ENCODE results near the gene TRPT1. TPM values are rescaled to one million over a fixed set of nuclear protein-coding genes. Genes with fewer than 3 reads are reported as not detected.

Gene TRPT1
- total RNA-seq, 1 donor from 2014 or later = 29.4 TPM

DNA sequence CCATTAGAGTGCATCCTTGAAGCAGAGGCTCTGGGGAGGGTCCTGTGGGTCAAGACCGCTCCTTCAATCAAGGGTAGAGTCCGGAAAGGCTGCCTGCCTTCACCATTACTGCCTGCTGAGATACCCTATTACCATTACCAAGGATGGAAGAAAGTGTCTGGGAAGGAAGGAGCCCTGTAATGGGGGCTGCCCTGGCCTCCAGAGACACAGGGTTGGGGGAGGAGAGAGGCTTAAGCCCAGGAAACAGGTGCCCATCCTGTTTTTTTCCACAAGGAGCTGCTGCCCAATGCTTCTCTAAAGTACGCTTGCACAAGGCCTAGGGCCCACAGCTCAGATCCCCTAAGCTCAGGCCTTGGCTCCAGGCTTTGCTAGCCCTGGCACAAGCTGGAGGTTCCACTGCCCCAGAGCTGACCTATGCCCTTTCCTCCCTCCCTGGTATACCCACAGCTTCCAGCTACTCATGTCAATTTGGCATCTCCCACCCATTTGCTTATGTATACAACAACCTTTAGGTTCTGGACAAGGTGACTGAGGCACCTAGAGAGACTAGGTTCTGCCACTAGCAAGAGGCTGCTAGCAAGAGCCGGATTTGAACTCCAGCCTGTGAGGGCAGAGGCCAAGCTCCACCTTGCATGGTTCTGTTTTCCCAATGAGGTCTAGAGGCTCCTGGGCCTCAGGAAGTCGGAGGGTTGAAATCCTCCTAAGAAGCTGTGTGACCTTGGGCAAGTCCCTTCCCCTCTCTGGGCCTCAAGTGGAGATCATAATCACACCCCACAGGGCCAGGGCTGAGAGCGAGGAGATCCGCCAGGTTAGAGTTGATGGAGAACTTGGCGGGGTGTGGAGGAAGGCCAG is 23.8 kb upstream of the TRPT1 start:
- no peak for DNase-seq (ENCODE audit: low read depth)
- H3K36me3 Mint-ChIP-seq (ENCODE audit: low read depth, unreplicated experiment) = peaks cover 3% of the 10 kb centered on the region
- TF ChIP-seq CTCF (IDR thresholded peaks at IDR 0.05; ENCODE audit: insufficient read depth, low read depth, low read length) (no peak), EZH2 (IDR thresholded peaks at IDR 0.05; ENCODE audit: insufficient read depth, low read length) (no peak)

GRCh38 chr11:64249038-64249437 is 23.1 kb upstream of the TRPT1 start:
- Histone ChIP-seq H3K4me1 (ENCODE audit: insufficient read depth, low read length) (peaks cover 31% of the 10 kb centered on the region), H2AFZ (ENCODE audit: low read depth, low read length) (no peak overlapping the region), H3K27ac (ENCODE audit: low read depth, low read length) (no peak overlapping the region), H3K27me3 (ENCODE audit: insufficient read depth, low read length) (no peaks in the 10 kb centered on the region), H3K4me2 (ENCODE audit: low read length) (no peak overlapping the region), H4K20me1 (ENCODE audit: insufficient read depth, low read length) (peaks cover 32% of the 10 kb centered on the region), H3K9ac (ENCODE audit: low read length) (no peak overlapping the region), H3K36me3 (ENCODE audit: insufficient read depth, low read length) (no peaks in the 10 kb centered on the region), H3K9me3 (ENCODE audit: insufficient read depth, low read depth, low read length) (no peaks in the 10 kb centered on the region), H3K79me2 (ENCODE audit: insufficient read depth, low read length) (peaks cover 49% of the 10 kb centered on the region), H3K4me3 (ENCODE audit: insufficient read depth, low read depth, low read length) (no peak overlapping the region)
- H3K9me3 Mint-ChIP-seq (ENCODE audit: unreplicated experiment) = no peaks in the 10 kb centered on the region
- H3K27ac Mint-ChIP-seq (ENCODE audit: unreplicated experiment) = no peak overlapping the region
- peaks cover 11% of the 10 kb centered on the region for H3K4me1 Mint-ChIP-seq (ENCODE audit: low read depth, unreplicated experiment)
- no peak for TF ChIP-seq CTCF (IDR thresholded peaks at IDR 0.05; ENCODE audit: insufficient read depth, low read depth, low read length)
- no peak for TF ChIP-seq EZH2 (IDR thresholded peaks at IDR 0.05; ENCODE audit: insufficient read depth, low read length)
- FAIRE-seq (no peak), DNase-seq (ENCODE audit: low read depth) (no peak)
- H3K4me3 Mint-ChIP-seq (ENCODE audit: unreplicated experiment) = peak overlapping the region; percentile 67
- no peaks in the 10 kb centered on the region for H3K27me3 Mint-ChIP-seq (ENCODE audit: low read depth, unreplicated experiment)
- peaks cover 3% of the 10 kb centered on the region for H3K36me3 Mint-ChIP-seq (ENCODE audit: low read depth, unreplicated experiment)

More for the DNA sequence above, 23.8 kb upstream of the TRPT1 start:
- no peak for FAIRE-seq
- Histone ChIP-seq H3K79me2 (ENCODE audit: insufficient read depth, low read length) (peaks cover 45% of the 10 kb centered on the region), H3K4me1 (ENCODE audit: insufficient read depth, low read length) (peaks cover 27% of the 10 kb centered on the region), H3K9me3 (ENCODE audit: insufficient read depth, low read depth, low read length) (no peaks in the 10 kb centered on the region), H3K4me3 (ENCODE audit: insufficient read depth, low read depth, low read length) (no peak overlapping the region), H2AFZ (ENCODE audit: low read depth, low read length) (no peak overlapping the region), H3K4me2 (ENCODE audit: low read length) (no peak overlapping the region), H4K20me1 (ENCODE audit: insufficient read depth, low read length) (peaks cover 35% of the 10 kb centered on the region), H3K36me3 (ENCODE audit: insufficient read depth, low read length) (no peaks in the 10 kb centered on the region), H3K27ac (ENCODE audit: low read depth, low read length) (no peak overlapping the region), H3K27me3 (ENCODE audit: insufficient read depth, low read length) (no peaks in the 10 kb centered on the region), H3K9ac (ENCODE audit: low read length) (no peak overlapping the region)
- H3K4me3 Mint-ChIP-seq (ENCODE audit: unreplicated experiment) = peak overlapping the region; percentile 67
- H3K4me1 Mint-ChIP-seq (ENCODE audit: low read depth, unreplicated experiment) = peaks cover 9% of the 10 kb centered on the region
- no peaks in the 10 kb centered on the region for H3K9me3 Mint-ChIP-seq (ENCODE audit: unreplicated experiment)
- H3K27me3 Mint-ChIP-seq (ENCODE audit: low read depth, unreplicated experiment) = no peaks in the 10 kb centered on the region
- H3K27ac Mint-ChIP-seq (ENCODE audit: unreplicated experiment) = no peak overlapping the region

DNA sequence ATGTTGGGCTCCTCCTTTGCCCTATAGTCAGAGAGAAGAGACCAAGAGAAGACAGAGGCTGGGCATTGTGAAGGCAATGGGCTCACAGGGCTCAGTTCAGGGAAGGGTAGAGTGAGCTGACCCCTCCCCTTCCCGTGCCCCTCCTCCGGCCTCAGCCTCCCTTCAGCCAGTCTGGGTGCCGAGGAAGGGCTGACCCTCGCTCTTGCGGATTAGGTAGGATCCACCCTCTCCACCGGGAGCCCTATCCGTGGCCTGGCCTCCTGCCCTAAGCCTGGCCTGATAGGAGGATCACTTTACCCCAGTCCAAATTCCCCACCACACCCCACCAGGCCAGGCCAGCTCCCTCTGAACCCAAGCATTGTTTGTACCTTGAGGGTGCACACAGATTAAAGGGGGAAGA is 22.6 kb upstream of the TRPT1 start:
- FAIRE-seq = no peak
- peaks cover 13% of the 10 kb centered on the region for H3K4me1 Mint-ChIP-seq (ENCODE audit: low read depth, unreplicated experiment)
- H3K4me3 Mint-ChIP-seq (ENCODE audit: unreplicated experiment) = peak overlapping the region; percentile 85

More for the DNA sequence above, 22.6 kb upstream of the TRPT1 start:
- peaks cover 49% of the 10 kb centered on the region for H3K79me2 ChIP-seq (ENCODE audit: insufficient read depth, low read length)
- H3K36me3 ChIP-seq (ENCODE audit: insufficient read depth, low read length) = peaks cover under 1% of the 10 kb centered on the region
- H3K9me3 ChIP-seq (ENCODE audit: insufficient read depth, low read depth, low read length) = no peaks in the 10 kb centered on the region
- H3K27me3 ChIP-seq (ENCODE audit: insufficient read depth, low read length) = no peaks in the 10 kb centered on the region
- no peak overlapping the region for H3K4me2 ChIP-seq (ENCODE audit: low read length)
- peaks cover 33% of the 10 kb centered on the region for H3K4me1 ChIP-seq (ENCODE audit: insufficient read depth, low read length)
- H3K27ac Mint-ChIP-seq (ENCODE audit: unreplicated experiment) = no peak overlapping the region
- no peak overlapping the region for H3K9ac ChIP-seq (ENCODE audit: low read length)
- peaks cover 32% of the 10 kb centered on the region for H4K20me1 ChIP-seq (ENCODE audit: insufficient read depth, low read length)
- no peak overlapping the region for H2AFZ ChIP-seq (ENCODE audit: low read depth, low read length)
- H3K36me3 Mint-ChIP-seq (ENCODE audit: low read depth, unreplicated experiment) = peaks cover 5% of the 10 kb centered on the region
- TF ChIP-seq EZH2 (IDR thresholded peaks at IDR 0.05; ENCODE audit: insufficient read depth, low read length) (no peak), CTCF (IDR thresholded peaks at IDR 0.05; ENCODE audit: insufficient read depth, low read depth, low read length) (no peak)
- H3K4me3 ChIP-seq (ENCODE audit: insufficient read depth, low read depth, low read length) = no peak overlapping the region
- no peaks in the 10 kb centered on the region for H3K9me3 Mint-ChIP-seq (ENCODE audit: unreplicated experiment)
- H3K27me3 Mint-ChIP-seq (ENCODE audit: low read depth, unreplicated experiment) = no peaks in the 10 kb centered on the region
- no peak overlapping the region for H3K27ac ChIP-seq (ENCODE audit: low read depth, low read length)
- no peak for DNase-seq (ENCODE audit: low read depth)
